Measurements from ENCODE around the gene SLC5A3.

- TF ChIP-seq CTCF (IDR thresholded peaks at IDR 0.05) (no peak), REST (IDR thresholded peaks at IDR 0.05; ENCODE audit: insufficient read depth in 1 of 2, low read depth in 2 of 2, low read length in 1 of 2) (no peak), POLR2AphosphoS5 (IDR thresholded peaks at IDR 0.05; ENCODE audit: low read depth, low read length) (no peak), TCF7L2 (IDR thresholded peaks at IDR 0.05; ENCODE audit: low read depth, low read length) (no peak)
These were observed 39.1 kb downstream of the SLC5A3 start for GRCh38 chr21:34112316-34113033.
